ENCODE measurements around the gene LRRC1. TPM values are rescaled to one million over a fixed set of nuclear protein-coding genes. Genes with fewer than 3 reads are reported as not detected.

LRRC1 gene
- total and polyA plus RNA-seq, 4 donors, result 0.36 to 6.4 (median 0.94) TPM

GRCh38 chr6:53831936-53832660 is 37.3 kb downstream of the LRRC1 start:
- no peak for TF ChIP-seq FOXA1 (IDR thresholded peaks at IDR 0.05)
- no peak for TF ChIP-seq CTCF (IDR thresholded peaks at IDR 0.05; ENCODE audit: low read depth, low read length, missing input control)
- no peak for TF ChIP-seq ATF3 (IDR thresholded peaks at IDR 0.05)
- no peak for TF ChIP-seq NR2F2 (IDR thresholded peaks at IDR 0.05)
- no peak for TF ChIP-seq ZBTB33 (IDR thresholded peaks at IDR 0.05)
- no peak for TF ChIP-seq RXRA (IDR thresholded peaks at IDR 0.05)
- no peak for TF ChIP-seq HNF4A (conservative IDR thresholded peaks at IDR 0.05)
- no peak for TF ChIP-seq RAD21 (IDR thresholded peaks at IDR 0.05)
- no peak for TF ChIP-seq YY1 (IDR thresholded peaks at IDR 0.05)
- no peak for TF ChIP-seq MAX (IDR thresholded peaks at IDR 0.05)
- no peak for TF ChIP-seq REST (IDR thresholded peaks at IDR 0.05)
- no peak for TF ChIP-seq FOXA2 (IDR thresholded peaks at IDR 0.05)
- TF ChIP-seq EGR1 (IDR thresholded peaks at IDR 0.05; ENCODE audit: low read depth in 2 of 2), result no peak
- TF ChIP-seq JUND (IDR thresholded peaks at IDR 0.05), result no peak
- no peak for TF ChIP-seq SP1 (IDR thresholded peaks at IDR 0.05)
- H3K27me3 ChIP-seq (ENCODE audit: control insufficient read depth in 4 of 4, insufficient read depth in 4 of 4, low read length in 3 of 4), result no peaks in the 10 kb centered on the region
- H3K9me3 ChIP-seq (ENCODE audit: control insufficient read depth in 4 of 4, low read length in 3 of 4), result no peaks in the 10 kb centered on the region
- H3K4me1 ChIP-seq (ENCODE audit: control insufficient read depth in 4 of 4, insufficient read depth in 4 of 4, low read length in 3 of 4), result no peaks in the 10 kb centered on the region
- H3K4me3 ChIP-seq (ENCODE audit: low read depth in 1 of 3, low read length in 3 of 3), result no peak overlapping the region
- no peak overlapping the region for H3K27ac ChIP-seq (ENCODE audit: low read depth in 1 of 2, low read length in 2 of 2)
- 87% methylated on average over 6 of the region's 6 CpGs for WGBS
- no peak for DNase-seq (ENCODE audit: low spot score)
- H3K36me3 ChIP-seq (ENCODE audit: control insufficient read depth in 4 of 4, insufficient read depth in 3 of 4, low read depth in 1 of 4, low read length in 3 of 4), result no peaks in the 10 kb centered on the region
- H3K9ac ChIP-seq (ENCODE audit: low read depth in 1 of 2, low read length in 2 of 2), result no peak overlapping the region

- Histone ChIP-seq H3K9ac (ENCODE audit: low read depth in 1 of 2, low read length in 2 of 2) (no peak overlapping the region), H3K4me1 (ENCODE audit: control insufficient read depth in 4 of 4, insufficient read depth in 4 of 4, low read length in 3 of 4) (no peaks in the 10 kb centered on the region), H3K4me3 (ENCODE audit: low read depth in 1 of 3, low read length in 3 of 3) (no peak overlapping the region), H3K27ac (ENCODE audit: low read depth in 1 of 2, low read length in 2 of 2) (no peak overlapping the region), H3K27me3 (ENCODE audit: control insufficient read depth in 4 of 4, insufficient read depth in 4 of 4, low read length in 3 of 4) (no peaks in the 10 kb centered on the region), H3K9me3 (ENCODE audit: control insufficient read depth in 4 of 4, low read length in 3 of 4) (no peaks in the 10 kb centered on the region), H3K36me3 (ENCODE audit: control insufficient read depth in 4 of 4, insufficient read depth in 3 of 4, low read depth in 1 of 4, low read length in 3 of 4) (no peaks in the 10 kb centered on the region)
- DNase-seq (ENCODE audit: low spot score), result no peak
- no peak for TF ChIP-seq HNF4A (conservative IDR thresholded peaks at IDR 0.05)
These were observed 38.4 kb downstream of the LRRC1 start for GRCh38 chr6:53833155-53833554.

Measured in liver (tissue), 9 donors.